Liver (tissue), 9 donors: ENCODE results near the gene FAM13C. TPM values are rescaled to one million over a fixed set of nuclear protein-coding genes. Genes with fewer than 3 reads are reported as not detected.
A peak's percentile ranks its signal among the peaks of the same experiment; 100 is the strongest.

Experiments
- DNase-seq: peaks from one replicate; pipeline ENCODE4 v3.0.0-alpha.2; 2017; ENCODE audit warnings: low spot score
- H3K27ac ChIP-seq, 2 donors: one replicate each; pipeline ENCODE4 v1.7.0; 2013; ENCODE audit warnings: inconsistent platforms in 2 of 2, low read length in 2 of 2, control low read depth in 1 of 2, low read depth in 1 of 2, mild to moderate bottlenecking in 1 of 2
- H3K27me3 ChIP-seq, 4 donors: one replicate each; pipeline versions ENCODE4 v1.6.1 to v1.7.0; 2013; ENCODE audit warnings: low read length in 3 of 4, inconsistent platforms in 1 of 4, mild to moderate bottlenecking in 1 of 4, moderate library complexity in 1 of 4; ENCODE audit not compliant: control insufficient read depth in 4 of 4, insufficient read depth in 4 of 4
- H3K36me3 ChIP-seq, 4 donors: one replicate each; pipeline versions ENCODE4 v1.6.1 to v1.7.0; 2013; ENCODE audit warnings: low read length in 3 of 4, mild to moderate bottlenecking in 3 of 4, low read depth in 1 of 4, moderate library complexity in 1 of 4; ENCODE audit not compliant: control insufficient read depth in 4 of 4, insufficient read depth in 3 of 4
- H3K4me1 ChIP-seq, 4 donors: one replicate each; pipeline versions ENCODE4 v1.6.1 to v1.7.0; 2013; ENCODE audit warnings: low read length in 3 of 4, mild to moderate bottlenecking in 3 of 4, moderate library complexity in 1 of 4; ENCODE audit not compliant: control insufficient read depth in 4 of 4, insufficient read depth in 4 of 4
- H3K4me3 ChIP-seq, 3 donors: one replicate each; pipeline versions ENCODE4 v1.6.1 to v1.7.0; 2013; ENCODE audit warnings: low read length in 3 of 3, control low read depth in 1 of 3, low read depth in 1 of 3, mild to moderate bottlenecking in 1 of 3
- H3K9ac ChIP-seq, 2 donors: one replicate each; pipeline ENCODE4 v1.7.0; 2013; ENCODE audit warnings: low read length in 2 of 2, mild to moderate bottlenecking in 2 of 2, moderate library complexity in 2 of 2, control low read depth in 1 of 2, low read depth in 1 of 2
- H3K9me3 ChIP-seq, 4 donors: one replicate each; pipeline versions ENCODE4 v1.6.1 to v1.7.0; 2013; ENCODE audit warnings: low read length in 3 of 4; ENCODE audit not compliant: control insufficient read depth in 4 of 4
- EGR1 ChIP-seq, 2 donors: IDR thresholded peaks; 2 replicates each; pipeline ENCODE4 v1.6.1; 2016 to 2018; ENCODE audit warnings: antibody characterized with exemption in 2 of 2, low read depth in 2 of 2
- FOXA1 ChIP-seq: IDR thresholded peaks from 2 replicates; pipeline ENCODE4 v1.6.1; 2016; ENCODE audit warnings: antibody characterized with exemption
- FOXA2 ChIP-seq: IDR thresholded peaks from 2 replicates; pipeline ENCODE4 v1.6.1; 2016; ENCODE audit warnings: antibody characterized with exemption
- GABPA ChIP-seq, 2 donors: IDR thresholded peaks in 1 of 2; conservative IDR thresholded peaks in 1 of 2; 2 replicates each; pipeline ENCODE4 v1.6.1; 2016; ENCODE audit warnings: antibody characterized with exemption in 2 of 2, mild to moderate bottlenecking in 1 of 2, moderate library complexity in 1 of 2
- HNF4A ChIP-seq, 2 donors: conservative IDR thresholded peaks; 2 replicates each; pipeline ENCODE4 v1.6.1; 2016; ENCODE audit warnings: antibody characterized with exemption in 2 of 2, mild to moderate bottlenecking in 2 of 2
- HNF4G ChIP-seq: IDR thresholded peaks from 2 replicates; pipeline ENCODE4 v1.6.1; 2016; ENCODE audit warnings: antibody characterized with exemption
- JUND ChIP-seq, 2 donors: IDR thresholded peaks; 2 replicates each; pipeline ENCODE4 v1.6.1; 2016; ENCODE audit warnings: antibody characterized with exemption in 2 of 2
- NR2F2 ChIP-seq: IDR thresholded peaks from 2 replicates; pipeline ENCODE4 v1.6.1; 2016; ENCODE audit warnings: antibody characterized with exemption
- RXRA ChIP-seq, 2 donors: IDR thresholded peaks; 2 replicates each; pipeline ENCODE4 v1.6.1; 2017 to 2018; ENCODE audit warnings: antibody characterized with exemption in 2 of 2, mild to moderate bottlenecking in 1 of 2
- SP1 ChIP-seq: IDR thresholded peaks from 2 replicates; pipeline ENCODE4 v1.6.1; 2018; ENCODE audit warnings: antibody characterized with exemption, mild to moderate bottlenecking
- TAF1 ChIP-seq: conservative IDR thresholded peaks from 2 replicates; pipeline ENCODE4 v1.6.1; 2016; ENCODE audit warnings: antibody characterized with exemption, mild to moderate bottlenecking
- YY1 ChIP-seq: IDR thresholded peaks from 2 replicates; pipeline ENCODE4 v1.6.1; 2016; ENCODE audit warnings: antibody characterized with exemption, mild to moderate bottlenecking
- WGBS: extraction: QIAGEN DNeasy Blood & Tissue Kit; methylation state at CpG from one replicate; pipeline ENCODE4 v1.1.7; 2013; 5-methylcytosine and 5-hydroxymethylcytosine counted together
- polyA plus RNA-seq, 2 donors: library from polyadenylated mRNA; stranded (reverse) in 1 of 2; unstranded in 1 of 2; fragments of 200-250 nt in 1 of 2; fragments of >200 nt in 1 of 2; fragmentation: Nextera tagmentation in 1 of 2; extraction: Ambion mirVana in 1 of 2; gene quantifications; one replicate each; pipeline versions ENCODE4 v1.2.1 to v1.2.3, GENCODE V29; 2013 to 2015
- total RNA-seq, 2 donors: library from RNA; depleted of rRNA; stranded (reverse); fragments of >200 nt; gene quantifications; one replicate each; pipeline ENCODE4 v1.2.3, GENCODE V29; 2014
- TF ChIP-seq, protein P1 (sequence below): IDR thresholded peaks from 2 replicates; pipeline ENCODE4 v1.6.1; 2016; ENCODE audit warnings: antibody characterized with exemption
- TF ChIP-seq, protein P2 (sequence below): fragments of 150-350 bp; IDR thresholded peaks from 2 replicates; pipeline ENCODE4 v1.5.1; 2017; ENCODE audit warnings: improper control_type of control experiment, low read depth, low read length; ENCODE audit not compliant: missing input control
- TF ChIP-seq, protein P3 (sequence below): IDR thresholded peaks from 2 replicates; pipeline ENCODE4 v1.6.1; 2016; ENCODE audit warnings: antibody characterized with exemption
- TF ChIP-seq, protein P4 (sequence below): IDR thresholded peaks from 2 replicates; pipeline ENCODE4 v1.6.1; 2016; ENCODE audit warnings: antibody characterized with exemption, mild to moderate bottlenecking
- donor health status: healthy.
- donor health status: healthy.
- donor health status: healthy.
- donor health status: healthy.
- donor health status: healthy.

FAM13C gene
- total and polyA plus RNA-seq, 4 donors: 0.87 to 2.4 (median 2.1) TPM

DNA sequence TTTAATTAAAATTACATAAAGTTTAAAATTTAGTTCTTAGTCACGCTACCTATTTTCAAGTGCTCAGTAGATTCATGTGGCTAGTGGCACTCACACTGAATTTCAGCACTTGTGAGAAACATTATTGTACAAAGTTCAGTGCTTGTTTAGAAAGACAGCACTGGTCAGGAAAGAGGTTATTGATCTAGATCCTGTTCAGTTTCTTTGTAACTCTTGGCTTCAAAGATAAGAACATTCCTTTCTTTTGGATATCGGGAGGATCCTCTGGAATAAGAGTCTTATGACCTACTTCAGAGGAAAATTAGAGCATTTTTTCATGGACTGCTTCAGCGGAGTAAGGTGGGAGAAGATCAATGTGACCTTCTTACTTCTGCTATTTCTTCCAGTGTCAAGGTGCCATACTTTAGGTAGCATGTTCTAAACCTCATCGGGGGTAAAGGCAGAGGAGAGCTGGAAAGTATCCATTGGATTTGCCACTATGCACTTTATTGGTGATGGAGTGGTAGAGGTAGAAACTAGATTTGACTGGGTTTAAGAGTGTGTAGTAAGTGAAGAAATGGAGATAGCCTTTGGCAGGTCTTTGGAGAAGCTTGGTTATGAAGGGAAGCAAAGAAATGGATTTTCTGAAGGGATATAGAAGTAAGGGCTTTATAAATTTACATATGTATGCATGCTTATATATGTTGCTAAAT lies 146.0 kb downstream of the FAM13C start:
- Histone ChIP-seq H3K27ac (no peak overlapping the region), H3K36me3 (no peaks in the 10 kb centered on the region), H3K27me3 (no peaks in the 10 kb centered on the region), H3K4me3 (no peak overlapping the region), H3K9ac (no peak overlapping the region), H3K4me1 (no peaks in the 10 kb centered on the region), H3K9me3 (no peaks in the 10 kb centered on the region)
- TF ChIP-seq NR2F2: no peak
- TF ChIP-seq, protein P1, sequence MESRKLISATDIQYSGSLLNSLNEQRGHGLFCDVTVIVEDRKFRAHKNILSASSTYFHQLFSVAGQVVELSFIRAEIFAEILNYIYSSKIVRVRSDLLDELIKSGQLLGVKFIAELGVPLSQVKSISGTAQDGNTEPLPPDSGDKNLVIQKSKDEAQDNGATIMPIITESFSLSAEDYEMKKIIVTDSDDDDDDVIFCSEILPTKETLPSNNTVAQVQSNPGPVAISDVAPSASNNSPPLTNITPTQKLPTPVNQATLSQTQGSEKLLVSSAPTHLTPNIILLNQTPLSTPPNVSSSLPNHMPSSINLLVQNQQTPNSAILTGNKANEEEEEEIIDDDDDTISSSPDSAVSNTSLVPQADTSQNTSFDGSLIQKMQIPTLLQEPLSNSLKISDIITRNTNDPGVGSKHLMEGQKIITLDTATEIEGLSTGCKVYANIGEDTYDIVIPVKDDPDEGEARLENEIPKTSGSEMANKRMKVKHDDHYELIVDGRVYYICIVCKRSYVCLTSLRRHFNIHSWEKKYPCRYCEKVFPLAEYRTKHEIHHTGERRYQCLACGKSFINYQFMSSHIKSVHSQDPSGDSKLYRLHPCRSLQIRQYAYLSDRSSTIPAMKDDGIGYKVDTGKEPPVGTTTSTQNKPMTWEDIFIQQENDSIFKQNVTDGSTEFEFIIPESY: no peak
- no peak for TF ChIP-seq SP1
- TF ChIP-seq, protein P2, sequence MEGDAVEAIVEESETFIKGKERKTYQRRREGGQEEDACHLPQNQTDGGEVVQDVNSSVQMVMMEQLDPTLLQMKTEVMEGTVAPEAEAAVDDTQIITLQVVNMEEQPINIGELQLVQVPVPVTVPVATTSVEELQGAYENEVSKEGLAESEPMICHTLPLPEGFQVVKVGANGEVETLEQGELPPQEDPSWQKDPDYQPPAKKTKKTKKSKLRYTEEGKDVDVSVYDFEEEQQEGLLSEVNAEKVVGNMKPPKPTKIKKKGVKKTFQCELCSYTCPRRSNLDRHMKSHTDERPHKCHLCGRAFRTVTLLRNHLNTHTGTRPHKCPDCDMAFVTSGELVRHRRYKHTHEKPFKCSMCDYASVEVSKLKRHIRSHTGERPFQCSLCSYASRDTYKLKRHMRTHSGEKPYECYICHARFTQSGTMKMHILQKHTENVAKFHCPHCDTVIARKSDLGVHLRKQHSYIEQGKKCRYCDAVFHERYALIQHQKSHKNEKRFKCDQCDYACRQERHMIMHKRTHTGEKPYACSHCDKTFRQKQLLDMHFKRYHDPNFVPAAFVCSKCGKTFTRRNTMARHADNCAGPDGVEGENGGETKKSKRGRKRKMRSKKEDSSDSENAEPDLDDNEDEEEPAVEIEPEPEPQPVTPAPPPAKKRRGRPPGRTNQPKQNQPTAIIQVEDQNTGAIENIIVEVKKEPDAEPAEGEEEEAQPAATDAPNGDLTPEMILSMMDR: no peak
- TF ChIP-seq EGR1 (IDR thresholded peaks at IDR 0.05; ENCODE audit: low read depth in 2 of 2): no peak
- TF ChIP-seq RXRA (IDR thresholded peaks at IDR 0.05): no peak
- no peak for TF ChIP-seq TAF1
- TF ChIP-seq FOXA1: no peak
- peak in 1 of 2 donors; percentile 46 for TF ChIP-seq HNF4A (conservative IDR thresholded peaks at IDR 0.05)
- WGBS: 48% methylated on average over 4 of the region's 4 CpGs
- DNase-seq: no peak

DNA sequence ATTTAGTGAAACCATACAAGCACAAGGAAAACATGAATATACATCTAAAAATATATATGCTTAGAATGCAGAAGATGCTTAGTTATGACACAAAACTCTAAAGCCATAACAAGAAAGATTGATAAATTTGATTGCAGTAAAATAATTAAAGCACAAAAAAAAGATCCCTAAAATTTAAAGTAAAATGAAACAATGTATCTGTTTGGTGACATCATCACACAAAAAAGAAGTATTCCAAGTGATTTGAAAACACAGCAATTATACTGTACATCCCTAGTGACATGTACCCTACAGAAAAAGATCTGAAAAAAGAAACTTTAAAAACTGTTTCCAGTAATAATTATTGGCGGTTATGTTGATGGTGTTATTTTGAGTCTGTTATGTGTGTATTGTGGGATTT lies 148.2 kb downstream of the FAM13C start:
- H3K9me3 ChIP-seq: no peaks in the 10 kb centered on the region
- 94% methylated on average over 1 of the region's 1 CpG for WGBS
- no peaks in the 10 kb centered on the region for H3K4me1 ChIP-seq
- H3K4me3 ChIP-seq: no peak overlapping the region
- TF ChIP-seq YY1 (no peak), GABPA (IDR thresholded peaks at IDR 0.05 in 1 of 2, conservative IDR thresholded peaks at IDR 0.05 in 1 of 2) (no peak), NR2F2 (no peak), HNF4G (no peak), SP1 (no peak), FOXA2 (no peak), RXRA (IDR thresholded peaks at IDR 0.05) (no peak), FOXA1 (no peak), HNF4A (conservative IDR thresholded peaks at IDR 0.05) (no peak), JUND (IDR thresholded peaks at IDR 0.05) (no peak), TAF1 (no peak)
- TF ChIP-seq, protein P1: no peak
- TF ChIP-seq, protein P3, sequence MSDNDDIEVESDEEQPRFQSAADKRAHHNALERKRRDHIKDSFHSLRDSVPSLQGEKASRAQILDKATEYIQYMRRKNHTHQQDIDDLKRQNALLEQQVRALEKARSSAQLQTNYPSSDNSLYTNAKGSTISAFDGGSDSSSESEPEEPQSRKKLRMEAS: no peak
- TF ChIP-seq, protein P4, sequence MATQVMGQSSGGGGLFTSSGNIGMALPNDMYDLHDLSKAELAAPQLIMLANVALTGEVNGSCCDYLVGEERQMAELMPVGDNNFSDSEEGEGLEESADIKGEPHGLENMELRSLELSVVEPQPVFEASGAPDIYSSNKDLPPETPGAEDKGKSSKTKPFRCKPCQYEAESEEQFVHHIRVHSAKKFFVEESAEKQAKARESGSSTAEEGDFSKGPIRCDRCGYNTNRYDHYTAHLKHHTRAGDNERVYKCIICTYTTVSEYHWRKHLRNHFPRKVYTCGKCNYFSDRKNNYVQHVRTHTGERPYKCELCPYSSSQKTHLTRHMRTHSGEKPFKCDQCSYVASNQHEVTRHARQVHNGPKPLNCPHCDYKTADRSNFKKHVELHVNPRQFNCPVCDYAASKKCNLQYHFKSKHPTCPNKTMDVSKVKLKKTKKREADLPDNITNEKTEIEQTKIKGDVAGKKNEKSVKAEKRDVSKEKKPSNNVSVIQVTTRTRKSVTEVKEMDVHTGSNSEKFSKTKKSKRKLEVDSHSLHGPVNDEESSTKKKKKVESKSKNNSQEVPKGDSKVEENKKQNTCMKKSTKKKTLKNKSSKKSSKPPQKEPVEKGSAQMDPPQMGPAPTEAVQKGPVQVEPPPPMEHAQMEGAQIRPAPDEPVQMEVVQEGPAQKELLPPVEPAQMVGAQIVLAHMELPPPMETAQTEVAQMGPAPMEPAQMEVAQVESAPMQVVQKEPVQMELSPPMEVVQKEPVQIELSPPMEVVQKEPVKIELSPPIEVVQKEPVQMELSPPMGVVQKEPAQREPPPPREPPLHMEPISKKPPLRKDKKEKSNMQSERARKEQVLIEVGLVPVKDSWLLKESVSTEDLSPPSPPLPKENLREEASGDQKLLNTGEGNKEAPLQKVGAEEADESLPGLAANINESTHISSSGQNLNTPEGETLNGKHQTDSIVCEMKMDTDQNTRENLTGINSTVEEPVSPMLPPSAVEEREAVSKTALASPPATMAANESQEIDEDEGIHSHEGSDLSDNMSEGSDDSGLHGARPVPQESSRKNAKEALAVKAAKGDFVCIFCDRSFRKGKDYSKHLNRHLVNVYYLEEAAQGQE: no peak
- no peaks in the 10 kb centered on the region for H3K36me3 ChIP-seq
- H3K9ac ChIP-seq: no peak overlapping the region
- H3K27ac ChIP-seq: no peak overlapping the region
- no peak for DNase-seq
- no peaks in the 10 kb centered on the region for H3K27me3 ChIP-seq
